ENCODE measurements around the gene RAB3D.

RAB3D gene

GRCh38 chr19:11339254-11340098, at the start of gene RAB3D:
Gene RAB3D, minus strand, starts transcription at chr19:11339657. Its CDS starts 2,258 bp downstream, at chr19:11337399.
- peak; percentile 96 for DNase-seq (ENCODE audit: low spot score)
- H3K27ac ChIP-seq, result peak within 1 kb of the TSS; percentile 89
- ChIA-PET POLR2A (ENCODE audit: low non-redundant PET) (interaction anchor here (0.5 kb wide), 1 partner anchor 183 kb away, joined by 5 read pairs; no protein-coding TSS in a partner anchor), CTCF (interaction anchor here (1.5 kb wide), 1 partner anchor 42 kb away, joined by 4 read pairs; no protein-coding TSS in a partner anchor)
- TF ChIP-seq CTCF (conservative IDR thresholded peaks at IDR 0.05; ENCODE audit: low read depth), result no peak

GRCh38 chr19:11387162-11388034, 47.9 kb upstream of the RAB3D start:
- no peak for DNase-seq (ENCODE audit: low spot score)
- no peak for TF ChIP-seq CTCF (conservative IDR thresholded peaks at IDR 0.05; ENCODE audit: low read depth)
- no peak overlapping the region for H3K27ac ChIP-seq
- ChIA-PET POLR2A (ENCODE audit: low non-redundant PET) (no interaction called here), CTCF (interaction anchor here (0.6 kb wide), 2 partner anchors 141 to 217 kb away, joined by 3 read pairs; no protein-coding TSS in a partner anchor)

GRCh38 chr19:11384778-11385129, 45.3 kb upstream of the RAB3D start:
- peak overlapping the region; percentile 28 for H3K27ac ChIP-seq
- ChIA-PET CTCF (interaction anchor here (0.6 to 0.7 kb wide), 2 partner anchors 536 to 1347 kb away, joined by 3 read pairs; partner anchors contain the start of gene C19orf38), POLR2A (ENCODE audit: low non-redundant PET) (interaction anchor here (0.7 kb wide), 1 partner anchor 520 kb away, joined by 10 read pairs; no protein-coding TSS in a partner anchor)
- no peak for DNase-seq (ENCODE audit: low spot score)
- TF ChIP-seq CTCF (conservative IDR thresholded peaks at IDR 0.05; ENCODE audit: low read depth), result no peak

- ChIA-PET CTCF (interaction anchor here (0.6 to 1.8 kb wide), 5 partner anchors 39 to 99 kb away, joined by 3 to 11 read pairs (median 4); partner anchors contain the start of gene ELAVL3), POLR2A (ENCODE audit: low non-redundant PET) (interaction anchor here (2.1 kb wide), 1 partner anchor 99 kb away, joined by 10 read pairs; no protein-coding TSS in a partner anchor)
- no peak for DNase-seq (ENCODE audit: low spot score)
- H3K27ac ChIP-seq, result peak overlapping the region; percentile 56
- TF ChIP-seq CTCF (conservative IDR thresholded peaks at IDR 0.05; ENCODE audit: low read depth), result no peak
Measured at GRCh38 chr19:11383706-11384048, 44.2 kb upstream of the RAB3D start.

GRCh38 chr19:11382898-11383705, 43.6 kb upstream of the RAB3D start:
- ChIA-PET POLR2A (ENCODE audit: low non-redundant PET) (interaction anchor here (0.6 to 2.1 kb wide), 2 partner anchors 37 to 99 kb away, joined by 10 read pairs; no protein-coding TSS in a partner anchor), CTCF (interaction anchor here (0.5 to 1.8 kb wide), 15 partner anchors 14 to 316 kb away, joined by 3 to 11 read pairs (median 4); partner anchors contain the start of gene ELAVL3)
- H3K27ac ChIP-seq, result peak overlapping the region; percentile 56
- no peak for DNase-seq (ENCODE audit: low spot score)
- TF ChIP-seq CTCF (conservative IDR thresholded peaks at IDR 0.05; ENCODE audit: low read depth), result peak; percentile 70

Data from RWPE1 (cell line).